NT2/D1 (cell line): ENCODE results near the gene SYNE2.
"Not testable (repeated sequence)": the region's sequence is repeated elsewhere in the genome, so short reads cannot be mapped to it uniquely, and the experiment has no call there.

Source experiments
- DNase-seq: peaks from one replicate; pipeline ENCODE4 v3.0.0-alpha.2; 2011; ENCODE audit warnings: low read depth, low spot score
- H3K27me3 ChIP-seq: 2 replicates; pipeline ENCODE4 v1.6.0; 2011; ENCODE audit warnings: mild to moderate bottlenecking; ENCODE audit not compliant: insufficient read length, insufficient read depth
- H3K36me3 ChIP-seq: 2 replicates; pipeline ENCODE4 v1.6.1; 2011; ENCODE audit warnings: mild to moderate bottlenecking, low read length, mixed read lengths; ENCODE audit not compliant: insufficient read depth, insufficient read length
- H3K4me1 ChIP-seq: 2 replicates; pipeline ENCODE4 v1.5.1; 2011; ENCODE audit not compliant: insufficient read depth, insufficient read length
- H3K4me3 ChIP-seq: 2 replicates; pipeline ENCODE4 v1.5.1; 2011; ENCODE audit warnings: low read depth; ENCODE audit not compliant: insufficient read length
- H3K9ac ChIP-seq: 2 replicates; pipeline ENCODE4 v1.6.0; 2011; ENCODE audit warnings: low read depth; ENCODE audit not compliant: insufficient read length
- H3K9me3 ChIP-seq: 2 replicates; pipeline ENCODE4 v1.5.1; 2011; ENCODE audit warnings: mild to moderate bottlenecking, low read length; ENCODE audit not compliant: insufficient read depth
- SUZ12 ChIP-seq: IDR thresholded peaks from 2 replicates; pipeline ENCODE4 v1.6.1; 2011; ENCODE audit not compliant: insufficient read length, insufficient read depth; ENCODE audit errors: extremely low read depth
- YY1 ChIP-seq: IDR thresholded peaks from 2 replicates; pipeline ENCODE4 v1.6.1; 2011; ENCODE audit not compliant: insufficient read length, insufficient read depth
- ZNF274 ChIP-seq: IDR thresholded peaks from 2 replicates; pipeline ENCODE4 v1.6.1; 2011; ENCODE audit warnings: mild to moderate bottlenecking, low read depth, low read length

SYNE2 gene

DNA sequence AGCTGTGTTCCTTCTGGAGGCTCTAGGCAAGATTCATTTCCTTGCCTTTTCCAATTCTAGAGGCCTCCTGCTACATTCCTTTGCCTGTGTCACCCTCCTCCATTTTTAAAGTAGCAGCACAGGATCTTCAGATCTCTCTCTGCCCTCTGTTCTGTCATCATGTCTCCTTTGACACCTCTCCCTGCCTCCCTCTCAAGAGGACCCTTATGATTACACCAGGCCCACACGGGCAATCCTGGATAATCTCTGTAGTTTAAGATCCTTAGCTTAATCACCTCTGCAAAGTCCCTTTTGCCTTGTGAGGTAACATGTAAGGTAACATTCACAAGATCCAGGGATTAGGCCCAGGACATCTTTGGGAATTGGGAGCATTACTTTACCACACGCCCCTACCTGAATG is 155.2 kb downstream of the SYNE2 start:
- H3K4me1 ChIP-seq = no peaks in the 10 kb centered on the region
- TF ChIP-seq SUZ12 (no peak), YY1 (no peak), ZNF274 (no peak)
- H3K9me3 ChIP-seq = no peaks in the 10 kb centered on the region
- H3K9ac ChIP-seq = no peak overlapping the region
- no peak overlapping the region for H3K4me3 ChIP-seq
- DNase-seq = no peak
- no peaks in the 10 kb centered on the region for H3K27me3 ChIP-seq
- H3K36me3 ChIP-seq = peaks cover 16% of the 10 kb centered on the region

DNA sequence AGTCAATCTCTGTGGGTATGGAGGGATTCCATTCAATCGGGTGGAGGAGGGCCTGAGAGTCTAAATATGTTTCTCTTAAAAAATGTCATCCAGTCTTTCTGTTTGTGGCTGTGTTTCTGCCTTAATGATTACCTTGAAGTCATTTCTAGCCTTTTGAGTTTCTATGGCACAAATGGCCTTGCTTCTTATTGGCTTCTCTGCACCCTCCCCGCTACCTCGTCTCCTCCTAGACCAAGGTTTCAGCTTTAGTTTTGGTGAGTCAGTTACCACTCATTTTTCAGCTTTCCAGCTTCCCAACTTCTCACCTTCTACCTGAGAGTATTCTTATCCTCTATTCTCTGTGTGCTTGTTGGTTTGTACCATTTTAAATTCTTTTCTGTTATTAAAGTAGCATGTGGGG is 159.2 kb downstream of the SYNE2 start:
- Histone ChIP-seq H3K4me1 (no peaks in the 10 kb centered on the region), H3K36me3 (peaks cover 4% of the 10 kb centered on the region), H3K9ac (no peak overlapping the region), H3K9me3 (peaks cover 7% of the 10 kb centered on the region; the same call in 1 of the 2 replicates), H3K4me3 (no peak overlapping the region), H3K27me3 (no peaks in the 10 kb centered on the region)
- no peak for DNase-seq
- TF ChIP-seq ZNF274 (no peak), SUZ12 (no peak), YY1 (no peak)

DNA sequence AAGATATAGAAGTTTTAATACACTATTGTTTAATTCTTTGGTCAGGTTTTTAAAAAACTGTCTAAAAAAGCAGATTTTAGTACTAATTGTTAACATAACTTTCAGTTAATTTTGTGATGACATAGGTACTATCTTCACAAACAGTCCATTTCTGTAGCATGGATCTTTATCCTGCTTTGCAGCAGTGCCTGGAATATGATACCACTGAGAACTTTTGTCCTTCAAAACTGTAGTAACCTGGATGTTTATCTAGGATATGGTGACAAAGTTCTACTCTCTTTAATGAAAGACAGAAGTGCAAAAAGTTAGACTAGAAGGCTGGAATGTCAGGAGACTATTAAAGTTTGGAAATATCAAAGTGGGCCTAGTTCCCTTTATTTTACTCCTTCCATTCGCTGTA is 159.9 kb downstream of the SYNE2 start:
- no peaks in the 10 kb centered on the region for H3K36me3 ChIP-seq
- TF ChIP-seq SUZ12 (no peak), ZNF274 (no peak), YY1 (no peak)
- H3K27me3 ChIP-seq = no peaks in the 10 kb centered on the region
- H3K9me3 ChIP-seq = peaks cover 7% of the 10 kb centered on the region; the same call in 1 of the 2 replicates
- H3K4me3 ChIP-seq = no peak overlapping the region
- H3K9ac ChIP-seq = no peak overlapping the region
- DNase-seq = no peak
- no peaks in the 10 kb centered on the region for H3K4me1 ChIP-seq

GRCh38 chr14:64025479-64025878 is 172.7 kb downstream of the SYNE2 start:
- no peak overlapping the region for H3K4me3 ChIP-seq
- no peaks in the 10 kb centered on the region for H3K27me3 ChIP-seq
- DNase-seq = no peak
- peaks cover 11% of the 10 kb centered on the region for H3K36me3 ChIP-seq
- TF ChIP-seq SUZ12 (no peak), YY1 (no peak), ZNF274 (no peak)
- no peaks in the 10 kb centered on the region for H3K9me3 ChIP-seq
- H3K9ac ChIP-seq = no peak overlapping the region
- H3K4me1 ChIP-seq = no peaks in the 10 kb centered on the region

- Histone ChIP-seq H3K9ac (no peak overlapping the region), H3K36me3 (peaks cover 11% of the 10 kb centered on the region), H3K4me1 (no peaks in the 10 kb centered on the region), H3K9me3 (no peaks in the 10 kb centered on the region), H3K27me3 (no peaks in the 10 kb centered on the region), H3K4me3 (no peak overlapping the region)
- DNase-seq = no peak
- TF ChIP-seq SUZ12 (no peak), YY1 (no peak), ZNF274 (no peak)
These were observed 173.8 kb downstream of the SYNE2 start for GRCh38 chr14:64026600-64026999.

DNA sequence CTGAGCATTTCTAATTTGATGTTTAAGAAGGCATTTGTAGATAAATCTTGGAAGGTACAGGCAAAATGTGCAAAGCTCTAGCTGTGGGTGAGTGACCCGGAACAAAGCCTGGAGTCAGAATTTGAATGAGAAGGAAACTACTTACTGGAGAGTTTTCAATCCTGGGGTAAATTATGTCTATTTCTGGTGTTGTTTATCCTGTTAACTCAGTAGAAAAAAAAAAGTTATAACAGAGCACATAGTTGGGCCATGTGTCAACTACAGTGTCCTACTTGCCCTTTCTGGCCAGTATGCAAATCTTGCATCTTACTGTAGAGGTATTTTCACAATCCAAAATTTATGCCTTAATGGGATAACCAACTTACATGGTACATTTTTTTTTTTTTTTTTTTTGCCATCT is 182.3 kb downstream of the SYNE2 start:
- no peak for DNase-seq
- no peak overlapping the region for H3K9ac ChIP-seq
- no peak for TF ChIP-seq SUZ12
- TF ChIP-seq YY1 = no peak
- no peak for TF ChIP-seq ZNF274
- H3K4me3 ChIP-seq = no peak overlapping the region
- no peaks in the 10 kb centered on the region for H3K4me1 ChIP-seq
- no peaks in the 10 kb centered on the region for H3K36me3 ChIP-seq
- peaks cover 7% of the 10 kb centered on the region; the same call in 1 of the 2 replicates for H3K9me3 ChIP-seq
- H3K27me3 ChIP-seq = no peaks in the 10 kb centered on the region

GRCh38 chr14:64037869-64038745 is 185.3 kb downstream of the SYNE2 start:
- not testable (repeated sequence) for DNase-seq, H3K4me1 ChIP-seq, H3K27me3 ChIP-seq, H3K36me3 ChIP-seq, H3K4me3 ChIP-seq, H3K9ac ChIP-seq
- H3K9me3 ChIP-seq = peaks cover 17% of the 10 kb centered on the region
